H1 (cell line): ENCODE data around the gene LRRC17. TPM values are rescaled to one million over a fixed set of nuclear protein-coding genes. Genes with fewer than 3 reads are reported as not detected.

ENCODE experiments used
- CTCF ChIA-PET: fragments of 300-600 bp; sonication (Branson Sonifier 250); formaldehyde crosslinking; loops from one replicate; lab custom pipeline; 2021; ENCODE audit not compliant: partially characterized antibody; lab: Charles Lee
- POLR2A ChIA-PET: fragments of 300-600 bp; sonication (Branson Sonifier 250); formaldehyde crosslinking; loops from one replicate; lab custom pipeline; 2021; ENCODE audit warnings: inconsistent platforms; ENCODE audit not compliant: partially characterized antibody; lab: Charles Lee
- DNase-seq, 2 experiments: peaks; one replicate each; pipeline versions ENCODE4 v3.0.0 to v3.0.0-alpha.2; 2010 to 2022; ENCODE audit warnings: low spot score in 2 of 2, low read depth in 1 of 2, mixed read lengths in 1 of 2
- FAIRE-seq: peaks from 2 replicates; lab custom pipeline; 2011; peaks lifted over from hg19 to GRCh38; lab: Jason Lieb, UNC
- H2AFZ ChIP-seq: 2 replicates; pipeline ENCODE4 v1.8.1; 2012; ENCODE audit warnings: low read length, inconsistent platforms
- H2AK5ac ChIP-seq: 2 replicates; pipeline ENCODE4 v1.6.1; 2013; ENCODE audit warnings: low read depth, low read length
- H2BK120ac ChIP-seq: replicated peaks from 2 replicates; pipeline ENCODE3; 2013; ENCODE audit warnings: low read depth, low read length, inconsistent platforms
- H2BK12ac ChIP-seq: 2 replicates; pipeline ENCODE4 v1.6.1; 2013; ENCODE audit warnings: low read depth, low read length
- H2BK15ac ChIP-seq: 2 replicates; pipeline ENCODE4 v1.6.1; 2013; ENCODE audit warnings: low read length
- H2BK20ac ChIP-seq: 2 replicates; pipeline ENCODE4 v1.6.1; 2013; ENCODE audit warnings: low read length
- H2BK5ac ChIP-seq: 2 replicates; pipeline ENCODE4 v1.6.1; 2013; ENCODE audit warnings: low read depth, low read length
- H3K14ac ChIP-seq: 2 replicates; pipeline ENCODE4 v1.6.1; 2013; ENCODE audit warnings: inconsistent platforms; ENCODE audit not compliant: insufficient read length
- H3K18ac ChIP-seq: 2 replicates; pipeline ENCODE4 v1.6.1; 2013; ENCODE audit warnings: low read length; ENCODE audit errors: extremely low read depth
- H3K23ac ChIP-seq: 2 replicates; pipeline ENCODE4 v1.6.1; 2013; ENCODE audit warnings: inconsistent platforms; ENCODE audit not compliant: insufficient read length
- H3K23me2 ChIP-seq: 2 replicates; pipeline ENCODE4 v1.6.1; 2013; ENCODE audit warnings: low read depth, low read length
- H3K27ac ChIP-seq: 2 replicates; pipeline ENCODE4 v1.6.1; 2011; ENCODE audit warnings: low read depth, low read length, inconsistent platforms
- H3K27me3 ChIP-seq, 4 experiments: replicated peaks in 1 of 4; 1 replicate in 1 of 4; 2 replicates in 3 of 4; pipeline versions ENCODE4 v1.6.1 to v1.8.1; 2011 to 2013; ENCODE audit warnings: low read length in 3 of 4, mild to moderate bottlenecking in 3 of 4, inconsistent platforms in 2 of 4, mixed read lengths in 2 of 4, moderate library complexity in 1 of 4; ENCODE audit not compliant: control insufficient read depth in 3 of 4, insufficient read depth in 3 of 4; ENCODE audit errors: extremely low read depth in 1 of 4
- H3K36me3 ChIP-seq, 4 experiments: 2 replicates each; pipeline versions ENCODE4 v1.6.1 to v1.8.1; 2011 to 2013; ENCODE audit warnings: mild to moderate bottlenecking in 4 of 4, low read length in 3 of 4, moderate library complexity in 2 of 4, control low read depth in 1 of 4, inconsistent platforms in 1 of 4; ENCODE audit not compliant: insufficient read depth in 4 of 4, control insufficient read depth in 2 of 4
- H3K4ac ChIP-seq: replicated peaks from 2 replicates; pipeline ENCODE3; 2013; ENCODE audit warnings: low read length, low read depth, mixed read lengths, inconsistent platforms; ENCODE audit not compliant: insufficient read length
- H3K4me1 ChIP-seq, 4 experiments: replicated peaks in 1 of 4; 1 replicate in 1 of 4; 2 replicates in 3 of 4; pipeline versions ENCODE4 v1.6.1 to v1.8.1; 2011 to 2013; ENCODE audit warnings: low read length in 3 of 4, inconsistent platforms in 2 of 4, mixed read lengths in 1 of 4; ENCODE audit not compliant: insufficient read depth in 4 of 4, control insufficient read depth in 3 of 4
- H3K4me2 ChIP-seq, 2 experiments: 2 replicates each; pipeline versions ENCODE4 v1.6.1 to v1.8.1; 2011 to 2013; ENCODE audit warnings: low read depth in 2 of 2, low read length in 2 of 2, control low read depth in 1 of 2, inconsistent platforms in 1 of 2, mild to moderate bottlenecking in 1 of 2; ENCODE audit not compliant: insufficient read depth in 1 of 2
- H3K4me3 ChIP-seq, 4 experiments: fragments of 200-600, 300-600 bp in 1 of 4; sonication (generic), shearing (Covaris generic), sonication (Bioruptor Twin) in 1 of 4; 2 replicates each; pipeline versions ENCODE4 v1.5.1 to v1.8.1; 2011 to 2016; ENCODE audit warnings: low read length in 4 of 4, low read depth in 3 of 4, control low read depth in 2 of 4, inconsistent platforms in 2 of 4, mild to moderate bottlenecking in 2 of 4, mixed read lengths in 1 of 4, moderate library complexity in 1 of 4; ENCODE audit not compliant: insufficient read depth in 2 of 4; ENCODE audit errors: extremely low read depth in 1 of 4
- H3K56ac ChIP-seq: replicated peaks from 2 replicates; pipeline ENCODE3; 2013; ENCODE audit warnings: low read depth, mild to moderate bottlenecking, mixed read lengths, low read length, inconsistent platforms; ENCODE audit not compliant: insufficient read length
- H3K79me1 ChIP-seq: 2 replicates; pipeline ENCODE4 v1.6.1; 2013; ENCODE audit warnings: low read depth, low read length, control low read depth
- H3K79me2 ChIP-seq, 2 experiments: 2 replicates each; pipeline versions ENCODE4 v1.6.1 to v1.8.1; 2012 to 2013; ENCODE audit warnings: low read length in 2 of 2, mild to moderate bottlenecking in 2 of 2, inconsistent platforms in 1 of 2; ENCODE audit not compliant: insufficient read depth in 2 of 2, control insufficient read depth in 1 of 2
- H3K9ac ChIP-seq, 4 experiments: replicated peaks in 1 of 4; 1 replicate in 1 of 4; 2 replicates in 3 of 4; pipeline versions ENCODE4 v1.6.1 to v1.8.1; 2011 to 2013; ENCODE audit warnings: low read depth in 3 of 4, low read length in 3 of 4, control low read depth in 2 of 4, mild to moderate bottlenecking in 2 of 4, moderate library complexity in 2 of 4, inconsistent platforms in 1 of 4; ENCODE audit errors: extremely low read depth in 1 of 4
- H3K9me3 ChIP-seq, 2 experiments: 2 replicates each; pipeline versions ENCODE4 v1.6.1 to v1.8.1; 2012 to 2013; ENCODE audit warnings: mild to moderate bottlenecking in 2 of 2, moderate library complexity in 2 of 2, control low read depth in 1 of 2, inconsistent platforms in 1 of 2, low read depth in 1 of 2, low read length in 1 of 2, mixed read lengths in 1 of 2; ENCODE audit not compliant: insufficient read depth in 2 of 2
- H4K20me1 ChIP-seq, 2 experiments: replicated peaks in 1 of 2; 2 replicates each; pipeline versions ENCODE3 to v1.8.1; 2011 to 2013; ENCODE audit warnings: inconsistent platforms in 2 of 2, low read length in 2 of 2, mild to moderate bottlenecking in 1 of 2; ENCODE audit not compliant: insufficient read depth in 2 of 2, control insufficient read depth in 1 of 2
- H4K5ac ChIP-seq: 2 replicates; pipeline ENCODE4 v1.6.1; 2013; ENCODE audit warnings: low read length, low read depth, mixed read lengths, inconsistent platforms; ENCODE audit not compliant: insufficient read length
- H4K8ac ChIP-seq: 2 replicates; pipeline ENCODE4 v1.8.0; 2013; ENCODE audit warnings: mild to moderate bottlenecking, moderate library complexity, low read length, inconsistent platforms; ENCODE audit not compliant: insufficient read depth; ENCODE audit errors: extremely low read depth
- H4K91ac ChIP-seq: replicated peaks from 2 replicates; pipeline ENCODE3; 2013; ENCODE audit warnings: low read length, mixed read lengths, inconsistent platforms; ENCODE audit not compliant: insufficient read length
- ASH2L ChIP-seq: fragments of 200-600, 300-600 bp; sonication (generic); IDR thresholded peaks from one replicate; pipeline ENCODE4 v1.7.1; 2017; ENCODE audit warnings: low read length
- BCL11A ChIP-seq, 2 experiments: IDR thresholded peaks; one replicate each; pipeline ENCODE4 v1.6.1; 2011; ENCODE audit warnings: low read depth in 2 of 2, low read length in 2 of 2, mild to moderate bottlenecking in 2 of 2
- CREB1 ChIP-seq: IDR thresholded peaks from 2 replicates; pipeline ENCODE4 v1.6.1; 2012; ENCODE audit warnings: inconsistent platforms
- CTBP2 ChIP-seq: IDR thresholded peaks from 2 replicates; pipeline ENCODE4 v1.7.0; 2011; ENCODE audit warnings: borderline replicate concordance, mild to moderate bottlenecking, moderate library complexity, mixed read lengths, low read length; ENCODE audit not compliant: insufficient read depth, insufficient read length
- FOSL1 ChIP-seq: IDR thresholded peaks from 2 replicates; pipeline ENCODE4 v1.6.1; 2011; ENCODE audit warnings: mild to moderate bottlenecking, low read depth, low read length, moderate library complexity; ENCODE audit not compliant: insufficient read depth
- HDAC2 ChIP-seq, 2 experiments: fragments of 300-600 bp in 1 of 2; sonication (generic) in 1 of 2; IDR thresholded peaks; 2 replicates each; pipeline ENCODE4 v1.6.1; 2011 to 2012; ENCODE audit warnings: low read depth in 2 of 2, low read length in 2 of 2, mild to moderate bottlenecking in 2 of 2, moderate library complexity in 2 of 2, borderline replicate concordance in 1 of 2, inconsistent platforms in 1 of 2
- RFX5 ChIP-seq: IDR thresholded peaks from 2 replicates; pipeline ENCODE4 v1.6.1; 2011; ENCODE audit warnings: low read depth, low read length, improper control_type of control experiment, borderline replicate concordance
- SIN3A ChIP-seq, 2 experiments: IDR thresholded peaks in 1 of 2; conservative IDR thresholded peaks in 1 of 2; 2 replicates each; pipeline ENCODE4 v1.6.1; 2011 to 2012; ENCODE audit warnings: low read length in 2 of 2, improper control_type of control experiment in 1 of 2, low read depth in 1 of 2, mild to moderate bottlenecking in 1 of 2
- TCF12 ChIP-seq: IDR thresholded peaks from 2 replicates; pipeline ENCODE4 v1.6.1; 2011; ENCODE audit warnings: low read depth, mild to moderate bottlenecking, low read length
- WGBS, 2 experiments: shearing (Covaris generic) in 1 of 2; methylation state at CpG; one replicate each; pipeline versions ENCODE4 v1.1.6 to v1.1.7; 2013 to 2015; ENCODE audit warnings: low lambda C conversion rate in 2 of 2, mixed read lengths in 2 of 2, inconsistent platforms in 1 of 2, low coverage in 1 of 2, missing lambda C conversion rate in 1 of 2; ENCODE audit not compliant: insufficient replicate concordance in 2 of 2, insufficient coverage in 1 of 2, insufficient read length in 1 of 2; ENCODE audit errors: extremely low coverage in 1 of 2, missing lambda C conversion rate in 1 of 2; 5-methylcytosine and 5-hydroxymethylcytosine counted together
- polyA plus RNA-seq, 7 experiments: library from polyadenylated mRNA; depleted of rRNA in 3 of 7; stranded (reverse) in 5 of 7; unstranded in 2 of 7; fragments of >200 nt in 5 of 7; fragments of 200-250 nt in 2 of 7; gene quantifications; 1 replicate in 5 of 7; 2 replicates in 1 of 7; 4 replicates in 1 of 7; pipeline versions ENCODE4 v1.2.1 to v1.2.3, GENCODE V29; 2011 to 2013; ENCODE audit warnings: missing spikeins in 2 of 7, mixed read lengths in 2 of 7
- total RNA-seq: library from RNA; stranded (reverse); fragmentation: NEBNext Ultra II Directional; extraction: Animal tissue kit (Norgen Biotek cat#: 25700); gene quantifications from 2 replicates; pipeline ENCODE4 v1.2.1, GENCODE V29; 2021
- TF ChIP-seq, protein P1 (sequence below): IDR thresholded peaks from 2 replicates; pipeline ENCODE4 v1.6.1; 2011; ENCODE audit warnings: low read depth, mild to moderate bottlenecking, low read length; ENCODE audit not compliant: insufficient read depth
- TF ChIP-seq, protein P2 (sequence below): IDR thresholded peaks from 2 replicates; pipeline ENCODE4 v1.6.1; 2012; ENCODE audit warnings: inconsistent platforms

The LRRC17 gene
- total and polyA plus RNA-seq, 2 of the 8 experiments (the other 6 are each of a cell fraction or from before 2014, with no cell fraction given), result 3.0 TPM

DNA sequence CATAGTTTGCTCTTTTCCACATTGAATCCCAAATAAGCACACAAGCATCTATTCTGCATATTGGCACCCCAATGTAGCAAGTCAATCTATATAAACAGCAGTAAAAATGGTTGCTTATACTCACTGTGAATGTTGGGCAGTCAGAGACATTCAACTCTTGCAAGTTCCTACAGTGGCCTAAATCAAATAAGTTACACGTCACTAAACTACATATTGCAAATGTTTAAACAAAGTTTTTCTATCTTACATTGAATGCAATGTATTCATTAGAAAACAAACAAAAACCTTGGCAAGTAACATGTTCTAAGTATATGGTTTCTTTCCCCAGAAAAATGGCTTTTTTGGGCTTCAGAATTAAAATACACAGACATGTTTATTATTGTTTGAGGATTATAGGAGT is 19.0 kb downstream of the LRRC17 start:
- 100% methylated on average over 1 of the region's 1 CpG; no CpG with 5 or more reads in 1 of the 2 experiments for WGBS, 2 experiments
- no peak overlapping the region for H2BK5ac ChIP-seq
- no peak overlapping the region for H2BK120ac ChIP-seq
- no peak overlapping the region for H2BK12ac ChIP-seq
- H4K5ac ChIP-seq, result no peak overlapping the region
- H2BK20ac ChIP-seq, result no peak overlapping the region
- H3K4me1 ChIP-seq, result peaks cover 8 to 34% (median 26%) of the 10 kb centered on the region in 4 experiments
- H3K27ac ChIP-seq, result no peak overlapping the region
- ChIA-PET POLR2A (no interaction called here), CTCF (interaction anchor here (0.8 kb wide), 1 partner anchor 15 kb away, joined by 4 read pairs; no protein-coding TSS in a partner anchor)
- no peak overlapping the region for H3K23ac ChIP-seq
- no peak overlapping the region for H3K56ac ChIP-seq
- H3K36me3 ChIP-seq, result no peaks in the 10 kb centered on the region
- H2BK15ac ChIP-seq, result no peak overlapping the region
- H3K79me2 ChIP-seq, result no peaks in the 10 kb centered on the region
- FAIRE-seq (no peak), DNase-seq (no peak)
- no peak overlapping the region for H3K18ac ChIP-seq
- no peaks in the 10 kb centered on the region for H3K79me1 ChIP-seq
- H4K91ac ChIP-seq, result no peak overlapping the region
- TF ChIP-seq SIN3A (conservative IDR thresholded peaks at IDR 0.05 in 1 of 2, IDR thresholded peaks at IDR 0.05 in 1 of 2; ENCODE audit: low read depth in 1 of 2, low read length in 2 of 2) (no peak), BCL11A (IDR thresholded peaks at IDR 0.05; ENCODE audit: low read depth in 2 of 2, low read length in 2 of 2) (no peak), TCF12 (no peak), CTBP2 (no peak), FOSL1 (no peak), HDAC2 (IDR thresholded peaks at IDR 0.05; ENCODE audit: borderline replicate concordance in 1 of 2, low read depth in 2 of 2, low read length in 2 of 2) (no peak), RFX5 (no peak), CREB1 (no peak), ASH2L (no peak)
- TF ChIP-seq, protein P1, sequence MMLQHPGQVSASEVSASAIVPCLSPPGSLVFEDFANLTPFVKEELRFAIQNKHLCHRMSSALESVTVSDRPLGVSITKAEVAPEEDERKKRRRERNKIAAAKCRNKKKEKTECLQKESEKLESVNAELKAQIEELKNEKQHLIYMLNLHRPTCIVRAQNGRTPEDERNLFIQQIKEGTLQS, result no peak
- TF ChIP-seq, protein P2, sequence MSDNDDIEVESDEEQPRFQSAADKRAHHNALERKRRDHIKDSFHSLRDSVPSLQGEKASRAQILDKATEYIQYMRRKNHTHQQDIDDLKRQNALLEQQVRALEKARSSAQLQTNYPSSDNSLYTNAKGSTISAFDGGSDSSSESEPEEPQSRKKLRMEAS, result no peak
- no peak overlapping the region for H2AK5ac ChIP-seq
- H4K20me1 ChIP-seq, result no peaks in the 10 kb centered on the region
- H3K23me2 ChIP-seq, result no peaks in the 10 kb centered on the region
- no peak overlapping the region for H3K4me2 ChIP-seq
- H2AFZ ChIP-seq, result no peak overlapping the region
- H3K4me3 ChIP-seq, result no peak overlapping the region
- H3K27me3 ChIP-seq, result no peaks in the 10 kb centered on the region
- no peak overlapping the region for H3K4ac ChIP-seq
- no peaks in the 10 kb centered on the region for H3K9me3 ChIP-seq
- H3K14ac ChIP-seq, result no peak overlapping the region
- H4K8ac ChIP-seq, result no peak overlapping the region
- H3K9ac ChIP-seq, result no peak overlapping the region
